ENCODE data around the gene PLAU.
"Not testable (repeated sequence)": the region's sequence is repeated elsewhere in the genome, so short reads cannot be mapped to it uniquely, and the experiment has no call there.

The PLAU gene

DNA sequence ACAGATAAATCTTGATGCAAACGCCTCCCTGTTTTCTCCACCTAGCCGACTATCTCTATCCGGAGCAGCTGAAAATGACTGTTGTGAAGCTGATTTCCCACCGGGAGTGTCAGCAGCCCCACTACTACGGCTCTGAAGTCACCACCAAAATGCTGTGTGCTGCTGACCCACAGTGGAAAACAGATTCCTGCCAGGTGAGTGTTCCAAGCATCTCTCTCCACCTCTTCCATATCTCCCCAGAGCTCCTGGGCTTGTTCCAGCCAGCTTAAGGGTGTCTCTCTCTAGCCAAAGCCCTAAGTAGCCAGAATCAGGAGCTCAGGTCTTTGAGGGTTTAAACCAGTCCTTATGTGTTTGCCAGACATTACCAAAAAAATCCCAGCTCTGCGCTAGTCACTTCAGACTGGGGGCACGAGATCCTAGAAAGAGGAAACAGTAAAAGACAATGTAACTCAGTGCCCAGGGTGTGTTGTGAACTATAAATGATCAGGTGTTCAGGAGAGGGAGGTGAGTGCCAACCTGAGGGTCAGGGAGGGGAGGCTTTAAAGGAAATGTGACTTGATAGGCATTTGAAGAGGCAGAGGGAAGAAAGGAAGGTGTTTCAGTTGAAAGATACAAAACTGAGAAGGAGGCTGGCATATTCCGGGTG, 4.4 kb downstream of the PLAU start:
- no peak overlapping the region for H3K4me2 ChIP-seq (ENCODE audit: low read length)
- H3K36me3 ChIP-seq (ENCODE audit: control insufficient read depth, low read length) = no peaks in the 10 kb centered on the region; the same call in 1 of the 2 replicates
- no peaks in the 10 kb centered on the region for H4K20me1 ChIP-seq (ENCODE audit: control insufficient read depth, insufficient read depth, low read depth, low read length)
- H3F3A ChIP-seq (ENCODE audit: control insufficient read depth, insufficient read depth) = peaks cover 3% of the 10 kb centered on the region; the same call in 1 of the 2 replicates
- no peaks in the 10 kb centered on the region for H3K9me2 ChIP-seq (replicated peaks; ENCODE audit: control insufficient read depth, low read length)
- no peak overlapping the region for H3K4me3 ChIP-seq (ENCODE audit: low read length)
- no peaks in the 10 kb centered on the region for H3K79me2 ChIP-seq (ENCODE audit: control insufficient read depth, low read length)
- 0 out of 2 replicates have a peak, but pooled peaks cover 4% of the 10 kb centered on the region for H3K27me3 ChIP-seq (ENCODE audit: control insufficient read depth, low read length)
- no peak overlapping the region for H3K27ac ChIP-seq (ENCODE audit: low read depth, low read length)
- peaks cover 22% of the 10 kb centered on the region for H3K4me1 ChIP-seq (ENCODE audit: control insufficient read depth, low read length)
- H3K9me3 ChIP-seq (ENCODE audit: control insufficient read depth, insufficient read depth, low read length) = no peaks in the 10 kb centered on the region
- TF ChIP-seq EZH2phosphoT487 (IDR thresholded peaks at IDR 0.05; ENCODE audit: borderline replicate concordance, low read length) = no peak
- TF ChIP-seq, protein P1, sequence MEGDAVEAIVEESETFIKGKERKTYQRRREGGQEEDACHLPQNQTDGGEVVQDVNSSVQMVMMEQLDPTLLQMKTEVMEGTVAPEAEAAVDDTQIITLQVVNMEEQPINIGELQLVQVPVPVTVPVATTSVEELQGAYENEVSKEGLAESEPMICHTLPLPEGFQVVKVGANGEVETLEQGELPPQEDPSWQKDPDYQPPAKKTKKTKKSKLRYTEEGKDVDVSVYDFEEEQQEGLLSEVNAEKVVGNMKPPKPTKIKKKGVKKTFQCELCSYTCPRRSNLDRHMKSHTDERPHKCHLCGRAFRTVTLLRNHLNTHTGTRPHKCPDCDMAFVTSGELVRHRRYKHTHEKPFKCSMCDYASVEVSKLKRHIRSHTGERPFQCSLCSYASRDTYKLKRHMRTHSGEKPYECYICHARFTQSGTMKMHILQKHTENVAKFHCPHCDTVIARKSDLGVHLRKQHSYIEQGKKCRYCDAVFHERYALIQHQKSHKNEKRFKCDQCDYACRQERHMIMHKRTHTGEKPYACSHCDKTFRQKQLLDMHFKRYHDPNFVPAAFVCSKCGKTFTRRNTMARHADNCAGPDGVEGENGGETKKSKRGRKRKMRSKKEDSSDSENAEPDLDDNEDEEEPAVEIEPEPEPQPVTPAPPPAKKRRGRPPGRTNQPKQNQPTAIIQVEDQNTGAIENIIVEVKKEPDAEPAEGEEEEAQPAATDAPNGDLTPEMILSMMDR (IDR thresholded peaks at IDR 0.05; ENCODE audit: low read depth, low read length, poor library complexity, severe bottlenecking) = no peak

- Histone ChIP-seq H3K27ac (ENCODE audit: low read depth, low read length) (no peak overlapping the region), H3K4me2 (ENCODE audit: low read length) (no peak overlapping the region), H3K36me3 (ENCODE audit: control insufficient read depth, low read length) (no peaks in the 10 kb centered on the region; the same call in 1 of the 2 replicates), H3K4me1 (ENCODE audit: control insufficient read depth, low read length) (peaks cover 13% of the 10 kb centered on the region), H4K20me1 (ENCODE audit: control insufficient read depth, insufficient read depth, low read depth, low read length) (no peaks in the 10 kb centered on the region), H3K9me3 (ENCODE audit: control insufficient read depth, insufficient read depth, low read length) (no peaks in the 10 kb centered on the region), H3K9me2 (replicated peaks; ENCODE audit: control insufficient read depth, low read length) (no peaks in the 10 kb centered on the region), H3K27me3 (ENCODE audit: control insufficient read depth, low read length) (no peaks in the 10 kb centered on the region), H3K79me2 (ENCODE audit: control insufficient read depth, low read length) (no peaks in the 10 kb centered on the region), H3F3A (ENCODE audit: control insufficient read depth, insufficient read depth) (no peaks in the 10 kb centered on the region), H3K4me3 (ENCODE audit: low read length) (no peak overlapping the region)
- TF ChIP-seq, protein P1 (IDR thresholded peaks at IDR 0.05; ENCODE audit: low read depth, low read length, poor library complexity, severe bottlenecking) = no peak
- TF ChIP-seq EZH2phosphoT487 (IDR thresholded peaks at IDR 0.05; ENCODE audit: borderline replicate concordance, low read length) = no peak
Observed at GRCh38 chr10:73916761-73917470, 6.0 kb downstream of the PLAU start.

DNA sequence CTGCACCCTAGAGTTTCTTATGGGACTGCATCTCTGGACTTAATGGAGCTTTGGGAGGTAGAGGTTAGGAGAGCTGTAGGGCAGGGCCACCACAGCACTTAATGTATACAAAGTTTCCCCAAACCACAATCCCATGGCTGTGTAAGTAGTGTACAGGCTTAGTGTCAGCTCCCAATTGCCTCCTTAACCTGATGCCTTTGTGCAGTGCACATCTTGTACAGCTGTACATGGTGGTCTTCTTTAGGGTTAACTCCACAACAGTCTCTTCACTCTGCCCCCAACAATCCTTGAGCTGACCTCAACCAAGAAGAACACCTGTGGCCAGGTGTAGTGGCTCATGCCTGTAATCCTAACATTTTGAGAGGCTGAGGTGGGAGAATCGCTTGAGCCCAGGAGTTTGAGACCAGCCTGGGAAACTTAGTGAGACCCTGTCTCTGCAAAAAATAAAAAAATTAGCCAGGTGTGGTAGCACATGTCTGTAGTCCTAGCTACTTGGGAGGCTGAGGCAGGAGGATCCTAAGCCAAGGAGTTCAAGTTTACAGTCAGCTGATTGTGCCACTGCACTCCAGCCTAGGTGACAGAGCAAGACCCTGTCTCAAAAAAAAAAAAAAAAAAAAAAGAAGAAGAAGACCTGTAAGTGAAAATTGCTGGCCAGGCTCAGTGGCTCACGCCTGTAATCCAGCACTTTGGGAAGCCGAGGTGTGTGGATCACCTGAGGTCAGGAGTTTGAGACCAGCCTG, 6.8 kb downstream of the PLAU start:
- H3K4me3 ChIP-seq (ENCODE audit: low read length) = no peak overlapping the region
- H3K36me3 ChIP-seq (ENCODE audit: control insufficient read depth, low read length) = no peaks in the 10 kb centered on the region; the same call in 1 of the 2 replicates
- H4K20me1 ChIP-seq (ENCODE audit: control insufficient read depth, insufficient read depth, low read depth, low read length) = no peaks in the 10 kb centered on the region
- peaks cover 11% of the 10 kb centered on the region for H3K4me1 ChIP-seq (ENCODE audit: control insufficient read depth, low read length)
- H3K9me3 ChIP-seq (ENCODE audit: control insufficient read depth, insufficient read depth, low read length) = no peaks in the 10 kb centered on the region
- H3K4me2 ChIP-seq (ENCODE audit: low read length) = no peak overlapping the region
- H3K9me2 ChIP-seq (replicated peaks; ENCODE audit: control insufficient read depth, low read length) = no peaks in the 10 kb centered on the region
- H3K27me3 ChIP-seq (ENCODE audit: control insufficient read depth, low read length) = no peaks in the 10 kb centered on the region
- TF ChIP-seq, protein P1 (IDR thresholded peaks at IDR 0.05; ENCODE audit: low read depth, low read length, poor library complexity, severe bottlenecking) = no peak
- no peak for TF ChIP-seq EZH2phosphoT487 (IDR thresholded peaks at IDR 0.05; ENCODE audit: borderline replicate concordance, low read length)
- no peaks in the 10 kb centered on the region for H3K79me2 ChIP-seq (ENCODE audit: control insufficient read depth, low read length)
- H3K27ac ChIP-seq (ENCODE audit: low read depth, low read length) = no peak overlapping the region
- H3F3A ChIP-seq (ENCODE audit: control insufficient read depth, insufficient read depth) = no peaks in the 10 kb centered on the region

- H3K27ac ChIP-seq (ENCODE audit: low read depth, low read length); H3K27me3 ChIP-seq (ENCODE audit: control insufficient read depth, low read length); H4K20me1 ChIP-seq (ENCODE audit: control insufficient read depth, insufficient read depth, low read depth, low read length); H3K9me2 ChIP-seq (replicated peaks; ENCODE audit: control insufficient read depth, low read length); H3F3A ChIP-seq (ENCODE audit: control insufficient read depth, insufficient read depth); H3K9me3 ChIP-seq (ENCODE audit: control insufficient read depth, insufficient read depth, low read length); H3K4me3 ChIP-seq (ENCODE audit: low read length); H3K79me2 ChIP-seq (ENCODE audit: control insufficient read depth, low read length); H3K36me3 ChIP-seq (ENCODE audit: control insufficient read depth, low read length): not testable (repeated sequence)
- Histone ChIP-seq H3K4me1 (ENCODE audit: control insufficient read depth, low read length) (peaks cover 11% of the 10 kb centered on the region), H3K4me2 (ENCODE audit: low read length) (peak overlapping the region; percentile 55; the same call in 1 of the 2 replicates)
Observed at GRCh38 chr10:73919481-73919880, 8.5 kb downstream of the PLAU start.

Measured in DOHH2 (cell line).